DOHH2 (cell line): ENCODE measurements around the gene CABP4.

Experiments
- H3F3A ChIP-seq: fragments of 200-600 bp; sonication (generic), shearing (Covaris generic); 2 replicates; pipeline ENCODE4 v1.6.0; 2016; ENCODE audit warnings: antibody characterized with exemption, mild to moderate bottlenecking; ENCODE audit not compliant: control insufficient read depth, insufficient read depth
- H3K27ac ChIP-seq: fragments of 200-600 bp; sonication (generic); 2 replicates; pipeline ENCODE4 v1.5.1; 2014; ENCODE audit warnings: low read depth, mild to moderate bottlenecking, low read length, moderate library complexity
- H3K27me3 ChIP-seq: fragments of 200-600 bp; sonication (generic); 2 replicates; pipeline ENCODE4 v1.6.1; 2014; ENCODE audit warnings: mild to moderate bottlenecking, low read length, mixed read lengths; ENCODE audit not compliant: control insufficient read depth
- H3K36me3 ChIP-seq: fragments of 200-600 bp; sonication (generic); 2 replicates; pipeline ENCODE4 v1.6.1; 2014; ENCODE audit warnings: mild to moderate bottlenecking, low read length, moderate library complexity, mixed read lengths; ENCODE audit not compliant: control insufficient read depth
- H3K4me1 ChIP-seq: fragments of 200-600 bp; sonication (generic); 2 replicates; pipeline ENCODE4 v1.6.1; 2014; ENCODE audit warnings: mild to moderate bottlenecking, low read length, mixed read lengths; ENCODE audit not compliant: control insufficient read depth
- H3K4me2 ChIP-seq: fragments of 200-600 bp; sonication (generic); 2 replicates; pipeline ENCODE4 v1.6.0; 2014; ENCODE audit warnings: mild to moderate bottlenecking, low read length, moderate library complexity
- H3K4me3 ChIP-seq: fragments of 200-600 bp; sonication (generic); 2 replicates; pipeline ENCODE4 v1.5.1; 2014; ENCODE audit warnings: mild to moderate bottlenecking, low read length, mixed read lengths
- H3K79me2 ChIP-seq: fragments of 200-600 bp; sonication (generic); 2 replicates; pipeline ENCODE4 v1.6.1; 2014; ENCODE audit warnings: mild to moderate bottlenecking, low read length, mixed read lengths; ENCODE audit not compliant: control insufficient read depth
- H3K9me2 ChIP-seq: fragments of 200-600 bp; sonication (generic); replicated peaks from 2 replicates; pipeline ENCODE4 v1.6.1; 2014; ENCODE audit warnings: mild to moderate bottlenecking, low read length, mixed read lengths; ENCODE audit not compliant: control insufficient read depth
- H3K9me3 ChIP-seq: fragments of 200-600 bp; sonication (generic); 2 replicates; pipeline ENCODE4 v1.6.1; 2014; ENCODE audit warnings: antibody characterized with exemption, low read length, mixed read lengths; ENCODE audit not compliant: control insufficient read depth, insufficient read depth
- H4K20me1 ChIP-seq: fragments of 200-600 bp; sonication (generic); 2 replicates; pipeline ENCODE4 v1.6.0; 2014; ENCODE audit warnings: low read depth, mild to moderate bottlenecking, antibody characterized with exemption, low read length, moderate library complexity; ENCODE audit not compliant: control insufficient read depth, insufficient read depth
- CTCF ChIP-seq: fragments of 200-600 bp; sonication (generic); IDR thresholded peaks from one replicate; pipeline ENCODE4 v1.5.1; 2014; ENCODE audit warnings: antibody characterized with exemption, mild to moderate bottlenecking, low read depth, low read length; ENCODE audit not compliant: poor library complexity, severe bottlenecking
- EZH2phosphoT487 ChIP-seq: fragments of 200-600 bp; sonication (generic); IDR thresholded peaks from 2 replicates; pipeline ENCODE4 v1.6.1; 2017; ENCODE audit warnings: borderline replicate concordance, mild to moderate bottlenecking, antibody characterized with exemption, low read length, moderate library complexity, mixed read lengths

CABP4 gene

DNA sequence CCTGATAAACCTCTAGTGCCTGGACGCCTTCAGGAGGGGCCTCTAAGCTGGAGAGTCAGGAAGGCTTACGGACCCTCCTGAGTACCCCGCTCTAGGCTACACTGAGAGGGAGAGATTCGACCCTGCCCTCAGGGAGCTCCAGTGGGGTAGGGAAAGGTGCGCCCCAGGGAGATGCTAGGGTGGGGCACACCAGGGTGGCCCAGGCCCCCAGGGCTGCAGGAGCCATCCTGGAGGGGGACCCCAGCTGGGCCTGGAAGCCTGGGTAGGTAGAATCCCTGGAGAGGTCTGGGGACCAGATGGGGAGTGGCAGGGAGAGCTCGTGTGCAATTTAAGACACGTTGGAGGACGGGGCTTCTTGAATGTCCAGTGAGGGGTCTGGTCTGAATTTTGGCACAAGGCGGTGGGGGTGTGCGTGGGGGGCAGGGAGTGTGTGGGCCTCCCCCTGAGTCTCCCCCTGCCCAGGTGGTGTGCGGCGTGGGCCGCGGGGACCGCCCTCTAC lies 35.0 kb upstream of the CABP4 start:
- Histone ChIP-seq H3K4me2 (peak overlapping the region; percentile 73), H3K9me3 (no peaks in the 10 kb centered on the region), H4K20me1 (no peaks in the 10 kb centered on the region), H3K79me2 (no peaks in the 10 kb centered on the region), H3K4me1 (peaks cover 55% of the 10 kb centered on the region), H3K36me3 (no peaks in the 10 kb centered on the region), H3K27me3 (peaks cover 1% of the 10 kb centered on the region), H3K4me3 (peak overlapping the region; percentile 75), H3K27ac (no peak overlapping the region), H3K9me2 (no peaks in the 10 kb centered on the region), H3F3A (peaks cover 3% of the 10 kb centered on the region; the same call in 1 of the 2 replicates)
- no peak for TF ChIP-seq EZH2phosphoT487
- no peak for TF ChIP-seq CTCF

GRCh38 chr11:67420646-67421429 lies 34.3 kb upstream of the CABP4 start:
- peak overlapping the region; percentile 75 for H3K4me3 ChIP-seq
- H3K27ac ChIP-seq = no peak overlapping the region

GRCh38 chr11:67421430-67422031 lies 33.6 kb upstream of the CABP4 start:
- Histone ChIP-seq H3K27ac (no peak overlapping the region), H3K4me1 (peaks cover 46% of the 10 kb centered on the region), H3K4me3 (peak overlapping the region; percentile 60), H4K20me1 (no peaks in the 10 kb centered on the region), H3K9me2 (no peaks in the 10 kb centered on the region), H3K27me3 (no peaks in the 10 kb centered on the region), H3K4me2 (peak overlapping the region; percentile 73), H3F3A (peaks cover 3% of the 10 kb centered on the region; the same call in 1 of the 2 replicates), H3K9me3 (no peaks in the 10 kb centered on the region), H3K79me2 (no peaks in the 10 kb centered on the region), H3K36me3 (no peaks in the 10 kb centered on the region)
- TF ChIP-seq CTCF (no peak), EZH2phosphoT487 (no peak)

More at GRCh38 chr11:67420646-67421429, 34.3 kb upstream of the CABP4 start:
- H3K4me1 ChIP-seq = peaks cover 53% of the 10 kb centered on the region
- H3K27me3 ChIP-seq = no peaks in the 10 kb centered on the region
- no peak for TF ChIP-seq EZH2phosphoT487
- TF ChIP-seq CTCF = no peak
- peaks cover 3% of the 10 kb centered on the region; the same call in 1 of the 2 replicates for H3F3A ChIP-seq
- no peaks in the 10 kb centered on the region for H3K36me3 ChIP-seq
- H3K9me3 ChIP-seq = no peaks in the 10 kb centered on the region
- H3K79me2 ChIP-seq = no peaks in the 10 kb centered on the region
- H3K4me2 ChIP-seq = peak overlapping the region; percentile 73
- H3K9me2 ChIP-seq = no peaks in the 10 kb centered on the region
- H4K20me1 ChIP-seq = no peaks in the 10 kb centered on the region
